ENCODE measurements around the gene ANXA1. TPM values are rescaled to one million over a fixed set of nuclear protein-coding genes. Genes with fewer than 3 reads are reported as not detected.

The ANXA1 gene
- total and polyA plus RNA-seq, 2 donors (not counting 1 experiment from before 2014, with no cell fraction given): 817 to 966 TPM

GRCh38 chr9:73194284-73194683, 42.6 kb downstream of the ANXA1 start:
- no peak overlapping the region for H3K4me3 ChIP-seq (replicated peaks in 1 of 4; ENCODE audit: control extremely low read depth in 1 of 4, insufficient read depth in 1 of 4, low read depth in 3 of 4, low read length in 4 of 4)
- H3K36me3 ChIP-seq (ENCODE audit: control insufficient read depth, insufficient read depth, low read length): no peaks in the 10 kb centered on the region
- no peak overlapping the region for H2AFZ ChIP-seq (ENCODE audit: low read length)
- H3K27me3 ChIP-seq (ENCODE audit: control insufficient read depth, insufficient read depth, low read length): no peaks in the 10 kb centered on the region
- no peaks in the 10 kb centered on the region for H4K20me1 ChIP-seq (ENCODE audit: control insufficient read depth, extremely low read depth, insufficient read depth, low read length)
- no peaks in the 10 kb centered on the region for H3K9me3 ChIP-seq (ENCODE audit: control insufficient read depth, insufficient read depth, low read depth, low read length)
- TF ChIP-seq EZH2 (IDR thresholded peaks at IDR 0.05; ENCODE audit: low read length, missing control alignments) (no peak), CTCF (conservative IDR thresholded peaks at IDR 0.05 in 1 of 2, IDR thresholded peaks at IDR 0.05 in 1 of 2; ENCODE audit: low read depth in 1 of 2, low read length in 2 of 2) (no peak)
- H3K79me2 ChIP-seq (ENCODE audit: control insufficient read depth, insufficient read depth, low read length): no peaks in the 10 kb centered on the region
- no peak overlapping the region for H3K4me2 ChIP-seq (ENCODE audit: extremely low read depth, insufficient read depth, low read length)
- H3K9ac ChIP-seq (ENCODE audit: insufficient read depth, low read length): no peak overlapping the region
- no peak overlapping the region for H3K27ac ChIP-seq (ENCODE audit: insufficient read depth, low read length)
- H3K4me1 ChIP-seq (ENCODE audit: control insufficient read depth, extremely low read depth, insufficient read depth, low read length): no peaks in the 10 kb centered on the region
- DNase-seq (ENCODE audit: low read depth in 2 of 2): no peak

GRCh38 chr9:73199448-73199847, 47.8 kb downstream of the ANXA1 start:
- Histone ChIP-seq H3K36me3 (ENCODE audit: control insufficient read depth, insufficient read depth, low read length) (no peaks in the 10 kb centered on the region), H3K79me2 (ENCODE audit: control insufficient read depth, insufficient read depth, low read length) (no peaks in the 10 kb centered on the region), H3K4me3 (replicated peaks in 1 of 4; ENCODE audit: control extremely low read depth in 1 of 4, insufficient read depth in 1 of 4, low read depth in 3 of 4, low read length in 4 of 4) (no peak overlapping the region), H3K4me2 (ENCODE audit: extremely low read depth, insufficient read depth, low read length) (no peak overlapping the region), H3K9me3 (ENCODE audit: control insufficient read depth, insufficient read depth, low read depth, low read length) (no peaks in the 10 kb centered on the region), H3K4me1 (ENCODE audit: control insufficient read depth, extremely low read depth, insufficient read depth, low read length) (no peaks in the 10 kb centered on the region), H3K27me3 (ENCODE audit: control insufficient read depth, insufficient read depth, low read length) (no peaks in the 10 kb centered on the region), H3K9ac (ENCODE audit: insufficient read depth, low read length) (no peak overlapping the region), H3K27ac (ENCODE audit: insufficient read depth, low read length) (no peak overlapping the region), H2AFZ (ENCODE audit: low read length) (no peak overlapping the region), H4K20me1 (ENCODE audit: control insufficient read depth, extremely low read depth, insufficient read depth, low read length) (no peaks in the 10 kb centered on the region)
- TF ChIP-seq CTCF (conservative IDR thresholded peaks at IDR 0.05 in 1 of 2, IDR thresholded peaks at IDR 0.05 in 1 of 2; ENCODE audit: low read depth in 1 of 2, low read length in 2 of 2): no peak
- TF ChIP-seq EZH2 (IDR thresholded peaks at IDR 0.05; ENCODE audit: low read length, missing control alignments): no peak
- DNase-seq (ENCODE audit: low read depth in 2 of 2): no peak

GRCh38 chr9:73199886-73200285, 48.2 kb downstream of the ANXA1 start:
- H3K36me3 ChIP-seq (ENCODE audit: control insufficient read depth, insufficient read depth, low read length): no peaks in the 10 kb centered on the region
- no peaks in the 10 kb centered on the region for H3K4me1 ChIP-seq (ENCODE audit: control insufficient read depth, extremely low read depth, insufficient read depth, low read length)
- no peak overlapping the region for H3K9ac ChIP-seq (ENCODE audit: insufficient read depth, low read length)
- TF ChIP-seq EZH2 (IDR thresholded peaks at IDR 0.05; ENCODE audit: low read length, missing control alignments) (no peak), CTCF (conservative IDR thresholded peaks at IDR 0.05 in 1 of 2, IDR thresholded peaks at IDR 0.05 in 1 of 2; ENCODE audit: low read depth in 1 of 2, low read length in 2 of 2) (peak; percentile 19 to 37)
- H3K79me2 ChIP-seq (ENCODE audit: control insufficient read depth, insufficient read depth, low read length): no peaks in the 10 kb centered on the region
- DNase-seq (ENCODE audit: low read depth in 2 of 2): peak in 1 of 2 donors; percentile 8
- H3K27me3 ChIP-seq (ENCODE audit: control insufficient read depth, insufficient read depth, low read length): no peaks in the 10 kb centered on the region
- H3K4me3 ChIP-seq (replicated peaks in 1 of 4; ENCODE audit: control extremely low read depth in 1 of 4, insufficient read depth in 1 of 4, low read depth in 3 of 4, low read length in 4 of 4): no peak overlapping the region
- H3K4me2 ChIP-seq (ENCODE audit: extremely low read depth, insufficient read depth, low read length): no peak overlapping the region
- H4K20me1 ChIP-seq (ENCODE audit: control insufficient read depth, extremely low read depth, insufficient read depth, low read length): no peaks in the 10 kb centered on the region
- H3K9me3 ChIP-seq (ENCODE audit: control insufficient read depth, insufficient read depth, low read depth, low read length): no peaks in the 10 kb centered on the region
- H2AFZ ChIP-seq (ENCODE audit: low read length): no peak overlapping the region
- no peak overlapping the region for H3K27ac ChIP-seq (ENCODE audit: insufficient read depth, low read length)
